ENCODE data around the gene CEP78.

DNA sequence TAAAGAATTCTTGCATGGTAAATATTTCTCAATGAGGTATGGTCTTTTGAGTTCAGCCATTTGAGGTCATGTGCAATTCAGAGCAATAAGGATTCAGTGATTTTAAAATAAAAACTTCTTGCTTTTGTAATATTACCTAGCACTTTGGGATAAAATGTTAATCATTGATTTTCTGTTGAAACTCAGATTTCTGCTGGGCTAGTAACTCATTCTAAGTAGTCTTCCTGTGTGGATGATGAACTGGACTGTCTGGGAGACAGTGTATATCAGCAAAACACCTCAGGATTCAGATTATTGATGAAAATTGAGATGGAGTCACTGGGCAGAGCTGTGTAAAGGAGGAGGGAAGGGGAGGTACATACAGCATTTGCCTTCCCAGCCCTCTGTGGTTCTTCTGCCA, 50.2 kb downstream of the CEP78 start:
- TF ChIP-seq CTCF (IDR thresholded peaks at IDR 0.05) (no peak), POLR2A (IDR thresholded peaks at IDR 0.05) (no peak)

Data from right lobe of liver (tissue), 4 donors.